ENCODE results near the gene PGAP3. TPM values are rescaled to one million over a fixed set of nuclear protein-coding genes. Genes with fewer than 3 reads are reported as not detected.

PGAP3 gene
- total and polyA plus RNA-seq, 8 donors: 17.2 to 46.5 (median 39.5) TPM

- Histone ChIP-seq H3K9me3 (no peaks in the 10 kb centered on the region), H3K4me3 (no peak overlapping the region), H3K27me3 (peaks cover 17 to 62% of the 10 kb centered on the region in 2 donors), H3K27ac (no peak overlapping the region), H3K36me3 (no peaks in the 10 kb centered on the region), H3K4me1 (peaks cover 6 to 44% of the 10 kb centered on the region in 2 donors)
- intact Hi-C loops (cut with DNase I): no loop called here
- TF ChIP-seq, protein P1, sequence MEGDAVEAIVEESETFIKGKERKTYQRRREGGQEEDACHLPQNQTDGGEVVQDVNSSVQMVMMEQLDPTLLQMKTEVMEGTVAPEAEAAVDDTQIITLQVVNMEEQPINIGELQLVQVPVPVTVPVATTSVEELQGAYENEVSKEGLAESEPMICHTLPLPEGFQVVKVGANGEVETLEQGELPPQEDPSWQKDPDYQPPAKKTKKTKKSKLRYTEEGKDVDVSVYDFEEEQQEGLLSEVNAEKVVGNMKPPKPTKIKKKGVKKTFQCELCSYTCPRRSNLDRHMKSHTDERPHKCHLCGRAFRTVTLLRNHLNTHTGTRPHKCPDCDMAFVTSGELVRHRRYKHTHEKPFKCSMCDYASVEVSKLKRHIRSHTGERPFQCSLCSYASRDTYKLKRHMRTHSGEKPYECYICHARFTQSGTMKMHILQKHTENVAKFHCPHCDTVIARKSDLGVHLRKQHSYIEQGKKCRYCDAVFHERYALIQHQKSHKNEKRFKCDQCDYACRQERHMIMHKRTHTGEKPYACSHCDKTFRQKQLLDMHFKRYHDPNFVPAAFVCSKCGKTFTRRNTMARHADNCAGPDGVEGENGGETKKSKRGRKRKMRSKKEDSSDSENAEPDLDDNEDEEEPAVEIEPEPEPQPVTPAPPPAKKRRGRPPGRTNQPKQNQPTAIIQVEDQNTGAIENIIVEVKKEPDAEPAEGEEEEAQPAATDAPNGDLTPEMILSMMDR (IDR thresholded peaks at IDR 0.05): no peak
- ATAC-seq: no peak
- peak in 2 of 4 donors; percentile 68 to 82 for DNase-seq
These were observed 62.6 kb downstream of the PGAP3 start for GRCh38 chr17:39625198-39625785.

- H3K4me3 ChIP-seq: no peak overlapping the region
- ATAC-seq (no peak), DNase-seq (no peak)
- no peak overlapping the region for H3K27ac ChIP-seq
- peaks cover 17 to 62% of the 10 kb centered on the region in 2 donors for H3K27me3 ChIP-seq
- intact Hi-C loops (cut with DNase I): loop anchor here in 1 of 2 donors (5.0 kb wide), 1 partner anchor 77 kb away; no protein-coding TSS in a partner anchor
- H3K36me3 ChIP-seq: no peaks in the 10 kb centered on the region
- H3K4me1 ChIP-seq: peaks cover 6 to 34% of the 10 kb centered on the region in 2 donors
- no peaks in the 10 kb centered on the region for H3K9me3 ChIP-seq
- TF ChIP-seq, protein P1 (IDR thresholded peaks at IDR 0.05): no peak
These were observed 63.5 kb downstream of the PGAP3 start for GRCh38 chr17:39624313-39624712.

DNA sequence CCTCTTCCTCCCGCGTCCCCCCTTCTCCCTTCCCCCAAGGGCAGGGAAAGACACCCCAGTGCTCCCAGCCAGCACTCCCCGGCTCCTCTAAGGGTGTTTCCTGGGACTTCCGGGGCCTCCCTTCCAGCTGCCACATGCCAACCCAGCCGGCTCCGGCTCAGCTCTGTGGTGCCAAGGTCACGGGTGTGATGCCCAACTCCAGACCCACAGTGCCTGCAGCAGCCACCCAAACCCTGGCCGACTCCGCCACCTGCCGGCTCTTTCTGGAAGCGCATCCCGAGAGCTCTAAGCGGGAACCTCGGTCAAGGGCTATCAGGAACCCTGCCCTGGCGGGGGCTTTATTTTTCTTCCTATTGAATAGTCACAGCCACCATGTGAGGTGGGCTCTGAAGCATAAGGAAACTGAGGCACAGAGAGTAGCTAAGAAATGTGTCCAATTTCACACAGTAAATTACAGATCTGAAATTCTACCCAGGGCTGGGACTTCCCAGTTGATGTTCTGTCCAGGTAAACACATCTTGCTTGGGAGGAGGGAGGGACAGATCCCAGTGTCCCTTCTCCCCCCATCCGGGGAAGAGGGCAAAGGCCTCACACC is 64.4 kb downstream of the PGAP3 start:
- peaks cover 17 to 62% of the 10 kb centered on the region in 2 donors for H3K27me3 ChIP-seq
- peaks cover 6 to 32% of the 10 kb centered on the region in 2 donors for H3K4me1 ChIP-seq
- H3K27ac ChIP-seq: no peak overlapping the region
- peak; percentile 74 for ATAC-seq
- DNase-seq: peak in 3 of 4 donors; percentile 78 to 97 (median 86)
- no peaks in the 10 kb centered on the region for H3K9me3 ChIP-seq
- TF ChIP-seq, protein P1 (IDR thresholded peaks at IDR 0.05): peak; percentile 91 to 97
- H3K4me3 ChIP-seq: no peak overlapping the region
- H3K36me3 ChIP-seq: no peaks in the 10 kb centered on the region
- intact Hi-C loops (cut with DNase I): loop anchor here in 1 of 2 donors (5.0 kb wide), 1 partner anchor 76 kb away; no protein-coding TSS in a partner anchor

DNA sequence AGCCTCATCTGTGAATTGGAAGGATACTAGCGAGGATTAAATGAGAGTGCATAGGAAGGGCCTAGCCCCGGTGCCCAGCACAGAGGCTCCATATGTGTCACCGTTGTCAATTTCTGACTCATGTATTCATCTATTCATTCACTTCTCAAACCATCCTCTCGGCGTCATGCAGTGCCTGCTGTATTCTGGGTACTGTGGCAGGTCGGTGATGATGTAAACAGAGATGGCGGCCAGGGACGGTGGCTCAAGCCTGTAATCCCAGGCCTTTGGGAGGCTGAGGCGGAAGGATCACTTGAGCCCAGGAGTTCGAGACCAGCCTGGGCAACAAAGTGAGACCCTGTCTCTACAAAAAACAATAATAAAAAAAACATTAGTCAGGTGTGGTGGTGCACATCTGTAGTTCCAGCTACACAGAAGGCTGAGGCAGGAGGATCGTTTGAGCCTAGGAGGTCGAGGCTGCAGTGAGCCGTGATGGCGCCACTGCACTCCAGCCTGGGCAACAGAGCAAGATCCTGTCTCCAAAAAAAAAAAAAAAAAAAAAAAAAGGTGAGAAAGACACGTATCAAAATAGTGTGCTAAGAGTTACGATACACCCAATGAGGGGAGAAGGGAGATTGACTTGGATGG is 65.4 kb downstream of the PGAP3 start:
- peaks cover 12 to 62% of the 10 kb centered on the region in 2 donors for H3K27me3 ChIP-seq
- no peaks in the 10 kb centered on the region for H3K9me3 ChIP-seq
- peaks cover 6 to 37% of the 10 kb centered on the region in 2 donors for H3K4me1 ChIP-seq
- no peak overlapping the region for H3K4me3 ChIP-seq
- TF ChIP-seq, protein P1 (IDR thresholded peaks at IDR 0.05): no peak
- intact Hi-C loops (cut with DNase I): loop anchor here in 1 of 2 donors (5.0 kb wide), 1 partner anchor 75 kb away; no protein-coding TSS in a partner anchor
- no peaks in the 10 kb centered on the region for H3K36me3 ChIP-seq
- DNase-seq (no peak), ATAC-seq (no peak)
- peak overlapping the region in 1 of 2 donors; percentile 8 for H3K27ac ChIP-seq

All from left lung (tissue), 10 donors.